HepG2 (cell line): Measurements from ENCODE around the gene LPIN3. TPM values are rescaled to one million over a fixed set of nuclear protein-coding genes. Genes with fewer than 3 reads are reported as not detected.

ENCODE experiments used
- ADNP ChIP-seq: sonication (generic); formaldehyde crosslinking; IDR thresholded peaks from 2 replicates; pipeline ENCODE4 v1.4.0; 2020; ENCODE audit warnings: missing genetic modification reagents
- ATF1 ChIP-seq: IDR thresholded peaks from 2 replicates; pipeline ENCODE4 v1.6.1; 2016; ENCODE audit warnings: mild to moderate bottlenecking, control low read depth
- EHMT2 ChIP-seq: fragments of 200-600 bp; sonication (generic); IDR thresholded peaks from 2 replicates; pipeline ENCODE4 v1.7.0; 2017; ENCODE audit warnings: antibody characterized with exemption, low read depth, low read length, borderline replicate concordance
- GABPA ChIP-seq, 2 experiments: IDR thresholded peaks; 2 replicates each; pipeline ENCODE4 v1.6.1; 2011 to 2016; ENCODE audit warnings: low read depth in 2 of 2, low read length in 1 of 2, missing biosample characterization in 1 of 2, missing genetic modification characterization in 1 of 2
- HNRNPL ChIP-seq: fragments of 200-400 bp; formaldehyde crosslinking; IDR thresholded peaks from 2 replicates; pipeline ENCODE4 v1.6.1; 2017; ENCODE audit warnings: mild to moderate bottlenecking, low read depth, low read length
- ISL2 ChIP-seq: sonication (generic); formaldehyde crosslinking; IDR thresholded peaks from 2 replicates; pipeline ENCODE4 v1.5.0; 2020; ENCODE audit warnings: missing genetic modification reagents
- KDM1A ChIP-seq: IDR thresholded peaks from 2 replicates; pipeline ENCODE4 v1.6.1; 2016; ENCODE audit warnings: missing compliant biosample characterization
- KLF9 ChIP-seq: IDR thresholded peaks from 2 replicates; pipeline ENCODE4 v1.6.1; 2016; ENCODE audit warnings: low read depth
- NCOA5 ChIP-seq: sonication (generic); formaldehyde crosslinking; IDR thresholded peaks from 2 replicates; pipeline ENCODE4 v1.4.0; 2020; ENCODE audit warnings: missing genetic modification reagents
- RBM39 ChIP-seq: fragments of 200-400 bp; formaldehyde crosslinking; IDR thresholded peaks from one replicate; pipeline ENCODE4 v1.6.1; 2018; ENCODE audit warnings: antibody characterized with exemption, mild to moderate bottlenecking, low read depth, low read length; ENCODE audit not compliant: poor library complexity, severe bottlenecking
- RFX1 ChIP-seq: fragments of 450-650 bp; IDR thresholded peaks from 2 replicates; pipeline ENCODE4 v1.6.1; 2017
- SP1 ChIP-seq, 2 experiments: fragments of 450-650 bp in 1 of 2; sonication (generic) in 1 of 2; formaldehyde crosslinking in 1 of 2; IDR thresholded peaks; 2 replicates each; pipeline versions ENCODE4 v1.4.0 to v1.6.1; 2016 to 2020; ENCODE audit warnings: missing genetic modification reagents in 1 of 2
- U2AF2 ChIP-seq: fragments of 200-400 bp; formaldehyde crosslinking; IDR thresholded peaks from 2 replicates; pipeline ENCODE4 v1.6.1; 2017; ENCODE audit warnings: low read depth, mild to moderate bottlenecking, low read length
- ZFP1 ChIP-seq: IDR thresholded peaks from 2 replicates; pipeline ENCODE4 v1.6.1; 2016
- ZNF205 ChIP-seq: IDR thresholded peaks from 2 replicates; pipeline ENCODE4 v1.6.1; 2018; ENCODE audit warnings: missing biosample characterization, missing genetic modification reagents
- ZNF224 ChIP-seq: sonication (generic); formaldehyde crosslinking; IDR thresholded peaks from 2 replicates; pipeline ENCODE4 v1.5.0; 2020; ENCODE audit warnings: mild to moderate bottlenecking, missing genetic modification reagents
- ZNF329 ChIP-seq: sonication (generic); formaldehyde crosslinking; IDR thresholded peaks from 2 replicates; pipeline ENCODE4 v1.9.0; 2021; ENCODE audit warnings: low read depth, mild to moderate bottlenecking, missing genetic modification reagents
- ZNF510 ChIP-seq: sonication (generic); formaldehyde crosslinking; IDR thresholded peaks from 2 replicates; pipeline ENCODE4 v1.4.0; 2020; ENCODE audit warnings: low read depth, mild to moderate bottlenecking, missing genetic modification reagents
- ZNF556 ChIP-seq: sonication (generic); formaldehyde crosslinking; IDR thresholded peaks from 2 replicates; pipeline ENCODE4 v1.4.0; 2020; ENCODE audit warnings: mild to moderate bottlenecking, missing genetic modification reagents, borderline replicate concordance
- ZNF557 ChIP-seq: sonication (generic); formaldehyde crosslinking; IDR thresholded peaks from 2 replicates; pipeline ENCODE4 v1.4.0; 2020; ENCODE audit warnings: missing genetic modification reagents
- ZNF652 ChIP-seq: IDR thresholded peaks from 2 replicates; pipeline ENCODE4 v1.6.1; 2016; ENCODE audit warnings: low read depth, borderline replicate concordance
- ZNF703 ChIP-seq: sonication (generic); formaldehyde crosslinking; IDR thresholded peaks from 2 replicates; pipeline ENCODE4 v1.5.1; 2020; ENCODE audit warnings: missing genetic modification reagents, mild to moderate bottlenecking, moderate library complexity, borderline replicate concordance
- ZNF75D ChIP-seq: sonication (generic); formaldehyde crosslinking; IDR thresholded peaks from 2 replicates; pipeline ENCODE4 v1.8.1; 2023; ENCODE audit warnings: missing genetic modification reagents, mild to moderate bottlenecking, borderline replicate concordance
- ZSCAN29 ChIP-seq: sonication (generic); formaldehyde crosslinking; conservative IDR thresholded peaks from 2 replicates; pipeline ENCODE4 v1.4.0; 2020; ENCODE audit warnings: mild to moderate bottlenecking, missing genetic modification reagents
- polyA plus RNA-seq, 8 experiments: library from polyadenylated mRNA; depleted of rRNA in 3 of 8; stranded (reverse) in 7 of 8; unstranded in 1 of 8; fragments of >200 nt; fragmentation: Illumina TruSeq in 4 of 8; extraction: Trizol in 4 of 8; gene quantifications; 2 replicates each; pipeline versions ENCODE4 v1.2.1 to v1.2.3, GENCODE V29; 2011 to 2016; ENCODE audit warnings: low read depth in 4 of 8, missing spikeins in 1 of 8, mixed read lengths in 1 of 8; ENCODE audit not compliant: insufficient read depth in 1 of 8
- total RNA-seq, 5 experiments: library from RNA; depleted of rRNA; stranded (reverse); fragments of >200 nt; fragmentation: Illumina TruSeq; extraction: Trizol; gene quantifications; 2 replicates each; pipeline ENCODE4 v1.2.3, GENCODE V29; 2016; ENCODE audit warnings: low read depth in 1 of 5
- TF ChIP-seq, protein P1 (sequence below): sonication (generic); formaldehyde crosslinking; IDR thresholded peaks from 2 replicates; pipeline ENCODE4 v1.4.0; 2020; ENCODE audit warnings: missing genetic modification reagents
- TF ChIP-seq, protein P2 (sequence below): sonication (generic); formaldehyde crosslinking; IDR thresholded peaks from 2 replicates; pipeline ENCODE4 v1.5.0; 2020; ENCODE audit warnings: missing genetic modification reagents, mild to moderate bottlenecking, borderline replicate concordance
- TF ChIP-seq, protein P3 (sequence below): sonication (generic); formaldehyde crosslinking; conservative IDR thresholded peaks from 2 replicates; pipeline ENCODE4 v1.8.0; 2022; ENCODE audit warnings: low read depth, missing genetic modification reagents

LPIN3 gene
- total and polyA plus RNA-seq, 2 of the 13 experiments (the other 11 are each of a cell fraction or from before 2014, with no cell fraction given), result 14.2 to 28.6 TPM

DNA sequence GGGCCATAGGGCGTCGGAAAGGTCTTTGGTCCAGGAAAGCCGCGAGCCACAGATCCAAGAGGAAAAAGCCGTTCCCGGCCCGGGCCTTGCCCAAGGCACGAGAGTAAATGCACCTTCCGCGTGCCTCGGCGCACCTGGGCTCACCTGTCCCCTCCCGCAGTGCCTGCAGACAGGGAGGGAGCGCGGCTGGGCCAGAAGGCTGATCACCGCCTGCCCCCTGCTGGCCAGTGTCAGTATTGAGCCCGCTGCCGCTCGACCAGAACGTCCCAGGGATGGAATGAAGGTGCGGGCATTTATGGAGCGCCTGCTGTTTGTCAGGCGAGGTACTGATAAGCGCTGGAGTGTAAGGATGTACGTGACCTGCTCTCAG lies 679 bp upstream of the LPIN3 start (continued):
- no peak for TF ChIP-seq ATF1
- TF ChIP-seq ZNF556 (CRISPR knock-in tag), result peak; percentile 70
- no peak for TF ChIP-seq ZNF510 (CRISPR knock-in tag)
- TF ChIP-seq HNRNPL, result 0 out of 2 replicates have a peak, but pooled peaks have one; percentile 33
- no peak for TF ChIP-seq RBM39
- peak; percentile 16; the same call in 1 of the 2 replicates for TF ChIP-seq ZNF205
- TF ChIP-seq, protein P1, sequence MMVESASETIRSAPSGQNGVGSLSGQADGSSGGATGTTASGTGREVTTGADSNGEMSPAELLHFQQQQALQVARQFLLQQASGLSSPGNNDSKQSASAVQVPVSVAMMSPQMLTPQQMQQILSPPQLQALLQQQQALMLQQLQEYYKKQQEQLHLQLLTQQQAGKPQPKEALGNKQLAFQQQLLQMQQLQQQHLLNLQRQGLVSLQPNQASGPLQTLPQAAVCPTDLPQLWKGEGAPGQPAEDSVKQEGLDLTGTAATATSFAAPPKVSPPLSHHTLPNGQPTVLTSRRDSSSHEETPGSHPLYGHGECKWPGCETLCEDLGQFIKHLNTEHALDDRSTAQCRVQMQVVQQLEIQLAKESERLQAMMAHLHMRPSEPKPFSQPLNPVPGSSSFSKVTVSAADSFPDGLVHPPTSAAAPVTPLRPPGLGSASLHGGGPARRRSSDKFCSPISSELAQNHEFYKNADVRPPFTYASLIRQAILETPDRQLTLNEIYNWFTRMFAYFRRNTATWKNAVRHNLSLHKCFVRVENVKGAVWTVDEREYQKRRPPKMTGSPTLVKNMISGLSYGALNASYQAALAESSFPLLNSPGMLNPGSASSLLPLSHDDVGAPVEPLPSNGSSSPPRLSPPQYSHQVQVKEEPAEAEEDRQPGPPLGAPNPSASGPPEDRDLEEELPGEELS (CRISPR knock-in tag), result 0 out of 2 replicates have a peak, but pooled peaks have one; percentile 45
- peak; percentile 91 for TF ChIP-seq KDM1A
- no peak for TF ChIP-seq ZNF557 (CRISPR knock-in tag)
- TF ChIP-seq ZNF329 (CRISPR knock-in tag), result no peak; the same call in 1 of the 2 replicates
- no peak; the same call in 1 of the 2 replicates for TF ChIP-seq ZFP1 (CRISPR knock-in tag)
- TF ChIP-seq, protein P2, sequence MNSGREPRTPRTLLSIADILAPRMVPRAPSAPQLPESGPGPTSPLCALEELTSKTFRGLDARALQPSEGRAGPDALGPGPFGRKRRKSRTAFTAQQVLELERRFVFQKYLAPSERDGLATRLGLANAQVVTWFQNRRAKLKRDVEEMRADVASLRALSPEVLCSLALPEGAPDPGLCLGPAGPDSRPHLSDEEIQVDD (CRISPR knock-in tag), result peak; percentile 28; the same call in 1 of the 2 replicates
- TF ChIP-seq ZNF75D (CRISPR knock-in tag), result no peak
- TF ChIP-seq ZSCAN29, result no peak; the same call in 1 of the 2 replicates
- no peak for TF ChIP-seq SP1 (IDR thresholded peaks at IDR 0.05)
- TF ChIP-seq SP1 (CRISPR knock-in tag; IDR thresholded peaks at IDR 0.05), result peak; percentile 53
- TF ChIP-seq, protein P3, sequence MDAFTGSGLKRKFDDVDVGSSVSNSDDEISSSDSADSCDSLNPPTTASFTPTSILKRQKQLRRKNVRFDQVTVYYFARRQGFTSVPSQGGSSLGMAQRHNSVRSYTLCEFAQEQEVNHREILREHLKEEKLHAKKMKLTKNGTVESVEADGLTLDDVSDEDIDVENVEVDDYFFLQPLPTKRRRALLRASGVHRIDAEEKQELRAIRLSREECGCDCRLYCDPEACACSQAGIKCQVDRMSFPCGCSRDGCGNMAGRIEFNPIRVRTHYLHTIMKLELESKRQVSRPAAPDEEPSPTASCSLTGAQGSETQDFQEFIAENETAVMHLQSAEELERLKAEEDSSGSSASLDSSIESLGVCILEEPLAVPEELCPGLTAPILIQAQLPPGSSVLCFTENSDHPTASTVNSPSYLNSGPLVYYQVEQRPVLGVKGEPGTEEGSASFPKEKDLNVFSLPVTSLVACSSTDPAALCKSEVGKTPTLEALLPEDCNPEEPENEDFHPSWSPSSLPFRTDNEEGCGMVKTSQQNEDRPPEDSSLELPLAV (CRISPR knock-in tag), result no peak
- no peak for TF ChIP-seq GABPA (IDR thresholded peaks at IDR 0.05; ENCODE audit: low read depth, low read length)
- no peak for TF ChIP-seq GABPA (CRISPR knock-in tag; IDR thresholded peaks at IDR 0.05; ENCODE audit: low read depth)
- no peak for TF ChIP-seq ZNF652 (CRISPR knock-in tag)
- no peak for TF ChIP-seq ZNF703 (CRISPR knock-in tag)
- no peak; the same call in 1 of the 2 replicates for TF ChIP-seq ZNF224
- TF ChIP-seq KLF9, result peak; percentile 8; the same call in 1 of the 2 replicates
- no peak for TF ChIP-seq NCOA5 (CRISPR knock-in tag)
- TF ChIP-seq U2AF2, result no peak
- peak; percentile 60; the same call in 1 of the 2 replicates for TF ChIP-seq ADNP (CRISPR knock-in tag)
- TF ChIP-seq EHMT2, result no peak
- TF ChIP-seq RFX1, result no peak
- no peak; the same call in 1 of the 2 replicates for TF ChIP-seq ISL2 (CRISPR knock-in tag)
